Measurements from ENCODE around the gene RABAC1. TPM values are rescaled to one million over a fixed set of nuclear protein-coding genes. Genes with fewer than 3 reads are reported as not detected.

Gene RABAC1
- total RNA-seq, 2 experiments from 2014 or later, result 35.3 to 49.7 TPM

DNA sequence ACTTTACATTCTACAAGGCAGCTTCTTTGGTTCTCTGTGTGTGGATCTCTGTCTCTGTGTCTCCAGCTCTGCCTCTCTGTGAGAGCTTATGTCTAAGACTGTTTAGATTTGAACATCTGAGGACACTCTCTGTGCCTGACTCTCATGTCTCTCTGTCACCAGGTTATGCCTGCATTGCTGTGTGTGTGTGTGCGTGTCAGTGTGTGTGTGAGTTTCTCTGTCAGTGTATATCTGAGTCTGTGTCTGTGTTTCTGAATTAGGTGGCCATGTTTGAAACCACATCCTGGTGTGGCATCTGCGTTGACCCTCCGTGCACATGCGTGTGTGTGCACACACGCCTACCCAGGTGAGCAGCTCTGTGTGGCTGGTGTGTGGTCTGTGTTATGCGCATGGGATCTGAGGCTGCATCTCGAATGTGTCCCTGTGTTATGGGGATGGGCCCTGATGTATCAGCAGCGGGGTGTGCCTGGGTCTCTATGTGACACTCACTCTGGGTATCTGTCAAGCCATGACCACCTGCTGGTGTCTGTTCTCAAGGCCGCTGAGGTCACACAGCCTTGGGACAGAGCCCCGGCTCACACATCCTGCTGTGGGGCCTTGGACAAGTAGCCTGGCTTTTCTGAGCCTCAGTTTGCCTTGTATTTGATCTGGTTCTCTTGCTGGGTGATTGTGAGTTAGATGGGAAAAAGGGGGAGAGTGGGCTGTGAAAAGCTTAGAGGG, 28.2 kb upstream of the RABAC1 start:
- H3K36me3 Mint-ChIP-seq (ENCODE audit: low read depth), result no peaks in the 10 kb centered on the region
- H3K27me3 Mint-ChIP-seq, result no peaks in the 10 kb centered on the region
- no peak overlapping the region for H3K4me3 Mint-ChIP-seq
- ATAC-seq (no peak), DNase-seq (no peak)
- H3K9me3 Mint-ChIP-seq (ENCODE audit: low read depth), result no peaks in the 10 kb centered on the region
- no peaks in the 10 kb centered on the region for H3K4me1 Mint-ChIP-seq
- POLR2A ChIA-PET, result interaction anchor here (0.6 kb wide), 1 partner anchor 298 kb away, joined by 3 read pairs; no protein-coding TSS in a partner anchor
- H3K27ac Mint-ChIP-seq, result no peak overlapping the region
- intact Hi-C loops (cut with DNase I, micrococcal nuclease), result no loop called here
- CTCF ChIA-PET, result no interaction called here

- no peak overlapping the region for H3K4me3 Mint-ChIP-seq
- intact Hi-C loops (cut with DNase I, micrococcal nuclease), result no loop called here
- H3K27ac Mint-ChIP-seq, result no peak overlapping the region
- H3K36me3 Mint-ChIP-seq (ENCODE audit: low read depth), result no peaks in the 10 kb centered on the region
- no peaks in the 10 kb centered on the region for H3K4me1 Mint-ChIP-seq
- POLR2A ChIA-PET, result no interaction called here
- DNase-seq, result no peak
- ATAC-seq, result no peak
- H3K27me3 Mint-ChIP-seq, result no peaks in the 10 kb centered on the region
- CTCF ChIA-PET, result no interaction called here
- no peaks in the 10 kb centered on the region for H3K9me3 Mint-ChIP-seq (ENCODE audit: low read depth)
Observed at GRCh38 chr19:41984961-41985360, 25.8 kb upstream of the RABAC1 start.

- no peaks in the 10 kb centered on the region for H3K4me1 Mint-ChIP-seq
- ATAC-seq (no peak), DNase-seq (no peak)
- no peaks in the 10 kb centered on the region for H3K27me3 Mint-ChIP-seq
- intact Hi-C loops (cut with DNase I, micrococcal nuclease), result no loop called here
- no peaks in the 10 kb centered on the region for H3K36me3 Mint-ChIP-seq (ENCODE audit: low read depth)
- H3K27ac Mint-ChIP-seq, result no peak overlapping the region
- H3K9me3 Mint-ChIP-seq (ENCODE audit: low read depth), result no peaks in the 10 kb centered on the region
- CTCF ChIA-PET, result no interaction called here
- POLR2A ChIA-PET, result no interaction called here
- H3K4me3 Mint-ChIP-seq, result no peak overlapping the region
Observed at GRCh38 chr19:41981724-41982123, 22.6 kb upstream of the RABAC1 start.

- intact Hi-C loops (cut with DNase I, micrococcal nuclease), result no loop called here
- no peak overlapping the region for H3K4me3 Mint-ChIP-seq
- ChIA-PET CTCF (no interaction called here), POLR2A (no interaction called here)
- no peaks in the 10 kb centered on the region for H3K36me3 Mint-ChIP-seq (ENCODE audit: low read depth)
- H3K9me3 Mint-ChIP-seq (ENCODE audit: low read depth), result no peaks in the 10 kb centered on the region
- H3K27ac Mint-ChIP-seq, result no peak overlapping the region
- H3K27me3 Mint-ChIP-seq, result no peaks in the 10 kb centered on the region
- DNase-seq (no peak), ATAC-seq (no peak)
- no peaks in the 10 kb centered on the region for H3K4me1 Mint-ChIP-seq
Observed at GRCh38 chr19:41978470-41978869, 19.3 kb upstream of the RABAC1 start.

DNA sequence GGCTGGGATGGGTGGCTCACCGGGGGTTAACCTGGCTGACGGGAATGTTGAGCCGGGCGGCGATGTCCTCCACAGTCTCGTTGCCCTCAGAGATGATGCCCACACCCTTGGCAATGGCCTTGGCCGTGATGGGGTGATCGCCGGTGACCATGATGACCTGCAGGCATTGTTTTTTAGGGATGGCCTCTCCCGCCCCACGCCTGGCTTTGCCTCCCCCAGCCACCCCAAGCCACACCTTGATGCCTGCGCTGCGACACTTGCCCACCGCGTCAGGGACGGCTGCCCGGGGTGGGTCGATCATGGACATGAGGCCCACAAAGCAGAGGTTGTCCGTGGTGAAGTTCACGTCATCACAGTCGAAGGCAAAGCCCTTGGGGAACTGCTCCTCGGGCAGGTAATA, 18.8 kb upstream of the RABAC1 start:
- no peaks in the 10 kb centered on the region for H3K27me3 Mint-ChIP-seq
- no peaks in the 10 kb centered on the region for H3K4me1 Mint-ChIP-seq
- POLR2A ChIA-PET, result no interaction called here
- H3K27ac Mint-ChIP-seq, result no peak overlapping the region
- DNase-seq (no peak), ATAC-seq (no peak)
- no peaks in the 10 kb centered on the region for H3K9me3 Mint-ChIP-seq (ENCODE audit: low read depth)
- no peaks in the 10 kb centered on the region for H3K36me3 Mint-ChIP-seq (ENCODE audit: low read depth)
- CTCF ChIA-PET, result no interaction called here
- intact Hi-C loops (cut with DNase I, micrococcal nuclease), result no loop called here
- H3K4me3 Mint-ChIP-seq, result no peak overlapping the region

- ATAC-seq, result no peak
- H3K36me3 Mint-ChIP-seq (ENCODE audit: low read depth), result no peaks in the 10 kb centered on the region
- intact Hi-C loops (cut with DNase I, micrococcal nuclease), result no loop called here
- H3K27me3 Mint-ChIP-seq, result no peaks in the 10 kb centered on the region
- no peak for DNase-seq
- no peak overlapping the region for H3K4me3 Mint-ChIP-seq
- H3K9me3 Mint-ChIP-seq (ENCODE audit: low read depth), result no peaks in the 10 kb centered on the region
- ChIA-PET CTCF (no interaction called here), POLR2A (interaction anchor here (0.6 kb wide), 1 partner anchor 102 kb away, joined by 3 read pairs; no protein-coding TSS in a partner anchor)
- H3K27ac Mint-ChIP-seq, result no peak overlapping the region
- H3K4me1 Mint-ChIP-seq, result no peaks in the 10 kb centered on the region
Observed at GRCh38 chr19:41974652-41975051, 15.5 kb upstream of the RABAC1 start.

- Mint-ChIP-seq H3K27ac (no peak overlapping the region), H3K27me3 (peaks cover 2% of the 10 kb centered on the region), H3K4me1 (no peaks in the 10 kb centered on the region), H3K9me3 (ENCODE audit: low read depth) (no peaks in the 10 kb centered on the region), H3K36me3 (ENCODE audit: low read depth) (no peaks in the 10 kb centered on the region), H3K4me3 (no peak overlapping the region)
- ATAC-seq (no peak), DNase-seq (no peak)
- CTCF ChIA-PET, result no interaction called here
- intact Hi-C loops (cut with DNase I, micrococcal nuclease), result no loop called here
- POLR2A ChIA-PET, result no interaction called here
Observed at GRCh38 chr19:41971363-41971762, 12.2 kb upstream of the RABAC1 start.

GRCh38 chr19:41969772-41970458, 10.8 kb upstream of the RABAC1 start:
- ChIA-PET CTCF (no interaction called here), POLR2A (no interaction called here)
- Mint-ChIP-seq H3K9me3 (ENCODE audit: low read depth) (no peaks in the 10 kb centered on the region), H3K4me1 (no peaks in the 10 kb centered on the region), H3K4me3 (no peak overlapping the region), H3K27me3 (peaks cover 2% of the 10 kb centered on the region), H3K27ac (no peak overlapping the region), H3K36me3 (ENCODE audit: low read depth) (no peaks in the 10 kb centered on the region)
- DNase-seq (no peak), ATAC-seq (no peak)
- intact Hi-C loops (cut with DNase I, micrococcal nuclease), result no loop called here

GRCh38 chr19:41968751-41969595, 9.9 kb upstream of the RABAC1 start:
- Mint-ChIP-seq H3K27me3 (peaks cover 2% of the 10 kb centered on the region), H3K27ac (no peak overlapping the region), H3K4me1 (no peaks in the 10 kb centered on the region), H3K36me3 (ENCODE audit: low read depth) (no peaks in the 10 kb centered on the region), H3K9me3 (ENCODE audit: low read depth) (no peaks in the 10 kb centered on the region), H3K4me3 (no peak overlapping the region)
- ATAC-seq (no peak), DNase-seq (no peak)
- POLR2A ChIA-PET, result no interaction called here
- intact Hi-C loops (cut with DNase I, micrococcal nuclease), result no loop called here
- CTCF ChIA-PET, result no interaction called here

DNA sequence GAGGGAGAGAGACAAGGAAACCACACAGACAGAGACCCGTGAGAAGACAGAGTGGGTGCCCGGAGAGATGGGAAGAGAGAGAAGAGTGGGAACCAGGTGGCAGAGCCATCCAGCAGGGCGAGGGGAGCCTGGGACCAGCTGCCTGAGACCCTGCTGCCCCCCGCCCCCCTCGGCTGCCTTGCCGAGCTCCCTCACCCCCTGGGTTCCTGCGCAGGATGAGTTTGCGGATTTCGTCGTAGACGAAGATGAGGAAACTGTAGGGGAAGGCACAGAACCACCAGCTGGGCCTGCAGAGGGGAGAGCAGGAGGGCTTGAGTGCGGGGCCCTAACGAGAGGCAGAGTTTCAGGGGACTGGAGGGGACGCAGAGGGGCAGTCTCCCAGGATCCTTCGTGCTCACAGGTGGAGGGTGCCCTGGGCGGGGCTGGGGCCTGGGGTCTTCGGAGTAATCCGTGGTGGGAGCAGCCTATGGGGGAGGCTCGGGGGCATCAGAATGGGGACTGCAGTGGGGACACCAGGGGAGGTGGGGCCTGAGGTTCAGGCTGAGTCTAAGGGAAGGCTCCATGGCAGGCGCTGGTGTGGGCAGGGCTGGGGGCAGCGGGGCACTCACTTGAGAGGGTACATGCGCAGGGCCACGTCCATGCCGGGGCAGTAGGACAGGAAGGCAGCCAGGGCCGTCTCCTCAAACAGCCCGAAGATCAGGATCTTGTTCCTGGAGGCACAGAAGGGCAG, 8.1 kb upstream of the RABAC1 start:
- CTCF ChIA-PET, result interaction anchor here (0.6 kb wide), 1 partner anchor 273 kb away, joined by 3 read pairs; no protein-coding TSS in a partner anchor
- DNase-seq (no peak), ATAC-seq (no peak)
- Mint-ChIP-seq H3K4me3 (no peak overlapping the region), H3K36me3 (ENCODE audit: low read depth) (no peaks in the 10 kb centered on the region), H3K27ac (no peak overlapping the region), H3K9me3 (ENCODE audit: low read depth) (no peaks in the 10 kb centered on the region), H3K4me1 (no peaks in the 10 kb centered on the region), H3K27me3 (peaks cover 2% of the 10 kb centered on the region)
- POLR2A ChIA-PET, result no interaction called here
- intact Hi-C loops (cut with DNase I, micrococcal nuclease), result no loop called here

- H3K4me1 Mint-ChIP-seq, result no peaks in the 10 kb centered on the region
- DNase-seq (no peak), ATAC-seq (no peak)
- no peaks in the 10 kb centered on the region for H3K9me3 Mint-ChIP-seq (ENCODE audit: low read depth)
- peaks cover 2% of the 10 kb centered on the region for H3K27me3 Mint-ChIP-seq
- no peak overlapping the region for H3K4me3 Mint-ChIP-seq
- ChIA-PET POLR2A (no interaction called here), CTCF (interaction anchor here (0.6 to 1.3 kb wide), 3 partner anchors 13 to 175 kb away, joined by 3 to 4 read pairs (median 4); no protein-coding TSS in a partner anchor)
- no peaks in the 10 kb centered on the region for H3K36me3 Mint-ChIP-seq (ENCODE audit: low read depth)
- intact Hi-C loops (cut with DNase I, micrococcal nuclease), result no loop called here
- no peak overlapping the region for H3K27ac Mint-ChIP-seq
Observed at GRCh38 chr19:41965106-41965505, 6.0 kb upstream of the RABAC1 start.

Measured in activated CD4-positive, alpha-beta T cell treated with anti-CD3 and anti-CD28 coated beads for 36 hours (primary cell).